ENCODE results near the gene PAPOLB. TPM values are rescaled to one million over a fixed set of nuclear protein-coding genes. Genes with fewer than 3 reads are reported as not detected.

The PAPOLB gene
- total RNA-seq, 1 experiment from 2014 or later = 0.31 TPM

- TF ChIP-seq RELA (CRISPR knock-in tag; IDR thresholded peaks at IDR 0.05; ENCODE audit: borderline replicate concordance) (no peak), STAT6 (CRISPR knock-in tag; conservative IDR thresholded peaks at IDR 0.05; ENCODE audit: low read depth) (no peak), EMX1 (CRISPR knock-in tag; IDR thresholded peaks at IDR 0.05) (no peak), ATF3 (CRISPR knock-in tag; conservative IDR thresholded peaks at IDR 0.05) (no peak), FOXK1 (CRISPR knock-in tag; IDR thresholded peaks at IDR 0.05) (no peak), GABPB1 (CRISPR knock-in tag; IDR thresholded peaks at IDR 0.05) (no peak), NFATC4 (CRISPR knock-in tag; IDR thresholded peaks at IDR 0.05) (no peak)
Observed at GRCh38 chr7:4820405-4820966, 41.3 kb downstream of the PAPOLB start (continued).

GRCh38 chr7:4819560-4820404 lies 42.0 kb downstream of the PAPOLB start:
- Mint-ChIP-seq H3K4me1 (no peaks in the 10 kb centered on the region), H3K4me3 (no peak overlapping the region), H3K9me3 (no peaks in the 10 kb centered on the region), H3K27ac (no peak overlapping the region), H3K36me3 (no peaks in the 10 kb centered on the region), H3K27me3 (ENCODE audit: low read depth) (no peaks in the 10 kb centered on the region)
- POLR2A ChIA-PET = no interaction called here
- ATAC-seq (no peak), DNase-seq (ENCODE audit: low spot score) (no peak)
- CTCF ChIA-PET = interaction anchor here (0.5 to 4.7 kb wide), 6 partner anchors 10 to 212 kb away, joined by 3 to 22 read pairs (median 3); partner anchors contain the start of gene RADIL
- TF ChIP-seq CDX4 (CRISPR knock-in tag; IDR thresholded peaks at IDR 0.05; ENCODE audit: borderline replicate concordance) (no peak), SMAD3 (CRISPR knock-in tag; IDR thresholded peaks at IDR 0.05; ENCODE audit: borderline replicate concordance) (no peak), JUN (CRISPR knock-in tag; IDR thresholded peaks at IDR 0.05) (no peak), SMAD4 (CRISPR knock-in tag; IDR thresholded peaks at IDR 0.05) (no peak), FOXK1 (CRISPR knock-in tag; IDR thresholded peaks at IDR 0.05) (no peak)

- H3K36me3 Mint-ChIP-seq = no peaks in the 10 kb centered on the region
- no peak for DNase-seq (ENCODE audit: low spot score)
- no peak overlapping the region for H3K4me3 Mint-ChIP-seq
- no peak overlapping the region for H3K27ac Mint-ChIP-seq
- peaks cover 2% of the 10 kb centered on the region; the same call in 1 of the 2 replicates for H3K27me3 Mint-ChIP-seq (ENCODE audit: low read depth)
- CTCF ChIA-PET = interaction anchor here (1.5 to 4.7 kb wide), 4 partner anchors 12 to 65 kb away, joined by 4 to 47 read pairs (median 20); partner anchors contain the start of gene RADIL
- ATAC-seq = no peak
- no peak for TF ChIP-seq ZMAT4 (CRISPR knock-in tag; IDR thresholded peaks at IDR 0.05)
- TF ChIP-seq JAZF1 (CRISPR knock-in tag; IDR thresholded peaks at IDR 0.05) = no peak
- TF ChIP-seq EMX1 (CRISPR knock-in tag; IDR thresholded peaks at IDR 0.05) = no peak
- no peak for TF ChIP-seq ELF4 (CRISPR knock-in tag; IDR thresholded peaks at IDR 0.05; ENCODE audit: low read depth)
- no peak for TF ChIP-seq ZNF532 (CRISPR knock-in tag; IDR thresholded peaks at IDR 0.05; ENCODE audit: borderline replicate concordance)
- no peak for TF ChIP-seq CREB1 (CRISPR knock-in tag; IDR thresholded peaks at IDR 0.05)
- H3K9me3 Mint-ChIP-seq = no peaks in the 10 kb centered on the region; the same call in 1 of the 2 replicates
- POLR2A ChIA-PET = no interaction called here
- H3K4me1 Mint-ChIP-seq = no peaks in the 10 kb centered on the region
Observed at GRCh38 chr7:4818000-4818794, 43.6 kb downstream of the PAPOLB start.
